KOPT-K1 (cell line): Measurements from ENCODE around the gene ZNF205.
"Not testable (repeated sequence)": the region's sequence is repeated elsewhere in the genome, so short reads cannot be mapped to it uniquely, and the experiment has no call there.

ENCODE experiments used
- H3K27ac ChIP-seq: fragments of 200-600 bp; sonication (generic); 2 replicates; pipeline ENCODE4 v1.5.1; 2016; ENCODE audit warnings: antibody characterized with exemption, mild to moderate bottlenecking, low read depth, low read length; ENCODE audit not compliant: poor library complexity, severe bottlenecking
- H3K36me3 ChIP-seq: fragments of 200-600 bp; sonication (generic); 2 replicates; pipeline ENCODE4 v1.5.1; 2017; ENCODE audit warnings: antibody characterized with exemption, mild to moderate bottlenecking, low read length, moderate library complexity; ENCODE audit not compliant: insufficient read depth
- H3K9me3 ChIP-seq: fragments of 200-600 bp; sonication (generic); 2 replicates; pipeline ENCODE4 v1.5.1; 2017; ENCODE audit warnings: antibody characterized with exemption, low read length, mild to moderate bottlenecking; ENCODE audit not compliant: insufficient read depth, poor library complexity, severe bottlenecking

The ZNF205 gene

GRCh38 chr16:3131755-3132377 lies 19.5 kb downstream of the ZNF205 start:
- Histone ChIP-seq H3K27ac (no peak overlapping the region), H3K36me3 (peaks cover 34% of the 10 kb centered on the region), H3K9me3 (no peaks in the 10 kb centered on the region)

- Histone ChIP-seq H3K36me3 (peaks cover 19% of the 10 kb centered on the region), H3K9me3 (no peaks in the 10 kb centered on the region), H3K27ac (peak overlapping the region; percentile 85)
These were observed 21.5 kb downstream of the ZNF205 start for GRCh38 chr16:3133844-3134243.

- H3K27ac ChIP-seq = peak within 1 kb of the TSS; percentile 85
- H3K36me3 ChIP-seq = peaks cover 19% of the 10 kb centered on the region
These were observed 22.1 kb downstream of the ZNF205 start, which contains the start of gene ZNF213 for GRCh38 chr16:3134338-3135125. ZNF213 (plus strand) TSS chr16:3135029; CDS start chr16:3137281, 2,252 bp downstream.

GRCh38 chr16:3135126-3135715 lies 22.8 kb downstream of the ZNF205 start:
- H3K9me3 ChIP-seq = no peaks in the 10 kb centered on the region
- H3K36me3 ChIP-seq = peaks cover 16% of the 10 kb centered on the region
- peak overlapping the region; percentile 74 for H3K27ac ChIP-seq

More at GRCh38 chr16:3134338-3135125, 22.1 kb downstream of the ZNF205 start, which contains the start of gene ZNF213:
- H3K9me3 ChIP-seq = no peaks in the 10 kb centered on the region

GRCh38 chr16:3137267-3137666 lies 24.9 kb downstream of the ZNF205 start:
- H3K27ac ChIP-seq = no peak overlapping the region
- H3K9me3 ChIP-seq = no peaks in the 10 kb centered on the region
- H3K36me3 ChIP-seq = peaks cover 15% of the 10 kb centered on the region; the same call in 1 of the 2 replicates

- H3K9me3 ChIP-seq = no peaks in the 10 kb centered on the region
- H3K27ac ChIP-seq = no peak overlapping the region
- peaks cover 22% of the 10 kb centered on the region; the same call in 1 of the 2 replicates for H3K36me3 ChIP-seq
These were observed 26.0 kb downstream of the ZNF205 start for GRCh38 chr16:3138342-3138741.

- Histone ChIP-seq H3K27ac (no peak overlapping the region), H3K36me3 (peaks cover 22% of the 10 kb centered on the region; the same call in 1 of the 2 replicates), H3K9me3 (no peaks in the 10 kb centered on the region)
These were observed 26.5 kb downstream of the ZNF205 start for GRCh38 chr16:3138823-3139426.

- not testable (repeated sequence) for H3K27ac ChIP-seq, H3K9me3 ChIP-seq
- peaks cover 22% of the 10 kb centered on the region; the same call in 1 of the 2 replicates for H3K36me3 ChIP-seq
These were observed 27.2 kb downstream of the ZNF205 start for GRCh38 chr16:3139561-3139960.

- Histone ChIP-seq H3K27ac (no peak overlapping the region), H3K9me3 (no peaks in the 10 kb centered on the region), H3K36me3 (peaks cover 22% of the 10 kb centered on the region; the same call in 1 of the 2 replicates)
These were observed 28.4 kb downstream of the ZNF205 start for GRCh38 chr16:3140603-3141427.

GRCh38 chr16:3141781-3142311 lies 29.5 kb downstream of the ZNF205 start:
- H3K9me3 ChIP-seq = no peaks in the 10 kb centered on the region
- H3K36me3 ChIP-seq = peaks cover 22% of the 10 kb centered on the region; the same call in 1 of the 2 replicates

GRCh38 chr16:3142327-3142726 lies 29.9 kb downstream of the ZNF205 start:
- Histone ChIP-seq H3K36me3 (peaks cover 22% of the 10 kb centered on the region; the same call in 1 of the 2 replicates), H3K27ac (no peak overlapping the region), H3K9me3 (no peaks in the 10 kb centered on the region)

More at GRCh38 chr16:3141781-3142311, 29.5 kb downstream of the ZNF205 start:
- no peak overlapping the region for H3K27ac ChIP-seq

- Histone ChIP-seq H3K36me3 (peaks cover 22% of the 10 kb centered on the region; the same call in 1 of the 2 replicates), H3K9me3 (no peaks in the 10 kb centered on the region), H3K27ac (no peak overlapping the region)
These were observed 30.4 kb downstream of the ZNF205 start for GRCh38 chr16:3142770-3143169.

- Histone ChIP-seq H3K36me3 (peaks cover 22% of the 10 kb centered on the region; the same call in 1 of the 2 replicates), H3K9me3 (no peaks in the 10 kb centered on the region), H3K27ac (no peak overlapping the region)
These were observed 30.8 kb downstream of the ZNF205 start for GRCh38 chr16:3143189-3143588.
